HG03439 (cell line): ENCODE data around the gene CATSPERZ.

Source experiments
- ATAC-seq: cut with Tn5 transposase; IDR thresholded peaks from one replicate; pipeline ENCODE4 v1.9.1; 2021; ENCODE audit warnings: mild to moderate bottlenecking, moderate library complexity; ENCODE audit not compliant: unreplicated experiment

Gene CATSPERZ

GRCh38 chr11:64339286-64339685, 39.1 kb downstream of the CATSPERZ start:
- no peak for ATAC-seq

DNA sequence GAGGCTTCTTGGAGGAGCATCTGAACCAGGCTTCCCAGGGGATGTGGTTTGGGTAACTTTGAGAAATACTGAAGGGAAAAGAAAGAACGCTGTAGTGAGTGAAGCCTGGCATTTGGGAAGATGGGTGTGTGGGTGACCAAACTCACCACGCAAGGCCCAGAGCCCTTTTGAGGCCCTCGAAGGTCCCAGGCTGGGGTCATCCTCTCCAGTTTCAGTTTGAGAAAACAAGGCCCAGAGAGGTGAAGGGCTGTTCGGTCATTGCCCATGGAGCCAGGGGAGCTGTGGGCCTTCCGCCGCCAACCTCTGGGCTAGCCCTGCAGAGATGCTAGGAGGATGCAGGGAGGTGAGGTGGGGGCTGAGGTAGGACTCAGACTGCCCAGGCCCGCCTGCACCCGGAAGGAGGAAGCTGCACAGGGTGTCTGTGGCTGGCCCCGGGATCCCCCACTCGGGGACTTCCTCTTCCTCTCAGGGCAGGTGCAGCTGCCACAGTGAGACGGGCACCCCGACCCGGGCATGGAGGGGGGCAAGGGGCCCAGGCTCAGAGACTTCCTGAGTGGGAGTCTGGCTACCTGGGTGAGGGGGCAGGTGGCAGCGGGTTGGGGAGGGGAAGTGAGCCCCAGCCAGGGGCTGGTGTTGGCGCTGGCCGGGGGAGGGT, 39.7 kb downstream of the CATSPERZ start, which contains the start of gene CCDC88B:
CCDC88B (plus strand) TSS at position 451 of the 655 bp plus-strand sequence; CDS start at position 514, 63 bp downstream.
- ATAC-seq = peak; percentile 38

GRCh38 chr11:64340671-64341335, 40.6 kb downstream of the CATSPERZ start:
- ATAC-seq = peak; percentile 35

DNA sequence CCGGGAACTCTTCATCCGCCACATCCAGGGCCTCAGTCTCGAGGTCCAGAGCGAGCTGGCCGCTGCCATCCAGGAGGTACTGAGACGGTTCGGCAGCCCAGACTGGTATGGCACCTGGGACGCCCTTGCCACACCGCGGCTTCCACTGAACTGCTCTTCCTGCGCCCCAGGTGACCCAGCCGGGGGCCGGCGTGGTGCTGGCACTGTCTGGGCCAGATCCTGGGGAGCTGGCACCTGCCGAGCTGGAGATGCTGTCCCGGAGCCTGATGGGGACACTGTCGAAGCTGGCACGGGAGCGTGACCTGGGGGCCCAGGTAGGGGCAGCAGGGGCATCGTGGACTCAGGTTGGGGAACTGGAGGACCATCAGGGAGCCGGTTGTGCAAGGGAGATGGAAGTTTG, 41.3 kb downstream of the CATSPERZ start:
- ATAC-seq = no peak

- ATAC-seq = peak; percentile 39
Measured at GRCh38 chr11:64341851-64342791, 42.0 kb downstream of the CATSPERZ start.

DNA sequence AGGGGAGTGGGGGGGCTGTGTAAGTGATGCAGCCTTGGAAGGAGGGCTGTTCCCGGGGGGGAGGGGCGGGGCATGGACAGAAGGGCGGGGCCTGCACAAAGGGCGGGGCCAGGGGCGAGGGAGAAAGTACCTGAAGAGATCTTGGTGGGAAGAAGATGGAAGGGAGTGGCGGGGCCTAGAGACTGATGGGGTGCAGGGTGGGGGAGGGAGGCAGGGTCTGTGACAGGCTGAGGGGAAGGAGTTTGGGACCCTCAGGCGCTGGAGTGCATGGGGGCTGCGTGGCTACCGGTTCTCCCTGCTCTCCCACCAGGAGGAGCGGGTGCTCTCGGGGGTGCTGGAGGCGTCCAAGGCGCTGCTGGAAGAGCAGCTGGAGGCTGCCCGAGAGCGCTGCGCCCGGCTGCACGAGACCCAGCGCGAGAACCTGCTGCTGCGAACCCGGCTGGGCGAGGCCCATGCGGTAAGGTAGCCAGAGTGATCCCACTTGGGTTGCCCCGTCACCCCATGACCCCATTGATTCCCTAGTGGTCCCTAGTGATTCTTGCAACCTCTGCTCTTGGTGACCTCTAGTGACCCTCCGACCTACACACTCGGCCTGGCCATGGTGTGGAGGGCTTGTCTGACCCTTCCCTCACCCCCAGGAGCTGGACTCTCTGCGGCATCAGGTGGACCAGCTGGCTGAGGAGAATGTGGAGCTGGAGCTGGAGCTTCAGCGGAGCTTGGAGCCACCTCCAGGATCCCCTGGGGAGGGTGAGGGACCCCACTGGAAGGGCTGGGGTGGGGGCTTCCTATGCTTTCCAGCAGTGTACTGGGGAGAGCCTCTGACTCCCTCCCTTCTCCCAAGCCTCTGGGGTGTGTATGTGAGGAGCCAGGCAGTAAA, 42.9 kb downstream of the CATSPERZ start:
- ATAC-seq = no peak

- ATAC-seq = no peak
Measured at GRCh38 chr11:64343767-64344559, 43.8 kb downstream of the CATSPERZ start.

GRCh38 chr11:64344787-64345186, 44.6 kb downstream of the CATSPERZ start:
- ATAC-seq = no peak

DNA sequence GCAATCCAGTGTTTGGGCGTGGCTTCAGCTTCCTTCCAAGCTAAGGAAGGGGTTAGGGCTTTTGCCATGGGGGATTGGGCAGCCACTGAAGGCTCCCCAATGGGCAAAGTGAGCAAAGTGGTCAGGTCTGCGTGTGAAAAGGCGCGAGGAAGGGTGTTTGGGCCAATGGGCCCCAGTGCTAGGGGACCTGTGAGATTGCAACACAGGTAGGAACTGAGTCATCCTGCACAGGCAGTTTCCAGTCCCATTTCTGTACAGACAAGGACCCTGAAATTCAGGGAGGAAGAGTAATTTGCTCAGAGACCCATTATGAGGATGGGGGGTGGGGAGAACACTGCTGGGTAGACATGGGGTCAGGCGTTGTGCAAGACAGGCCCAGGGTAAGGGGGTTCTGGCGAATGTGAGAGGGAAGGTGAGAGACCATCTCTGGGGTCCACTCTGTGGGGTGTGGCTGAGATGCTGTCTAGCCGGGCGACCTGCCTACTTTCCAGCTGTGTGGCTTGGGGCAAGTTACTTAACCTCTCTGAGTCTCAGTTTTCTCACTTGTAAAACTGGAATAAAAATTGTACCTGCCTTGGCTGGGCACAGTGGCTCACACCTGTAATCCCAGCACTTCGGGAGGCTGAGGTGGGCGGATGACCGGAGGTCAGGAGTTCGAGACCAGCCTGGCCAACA, 47.2 kb downstream of the CATSPERZ start:
- ATAC-seq = no peak

GRCh38 chr11:64348383-64349024, 48.3 kb downstream of the CATSPERZ start:
- ATAC-seq = no peak

- ATAC-seq = no peak
Measured at GRCh38 chr11:64349025-64349387, 48.8 kb downstream of the CATSPERZ start.

DNA sequence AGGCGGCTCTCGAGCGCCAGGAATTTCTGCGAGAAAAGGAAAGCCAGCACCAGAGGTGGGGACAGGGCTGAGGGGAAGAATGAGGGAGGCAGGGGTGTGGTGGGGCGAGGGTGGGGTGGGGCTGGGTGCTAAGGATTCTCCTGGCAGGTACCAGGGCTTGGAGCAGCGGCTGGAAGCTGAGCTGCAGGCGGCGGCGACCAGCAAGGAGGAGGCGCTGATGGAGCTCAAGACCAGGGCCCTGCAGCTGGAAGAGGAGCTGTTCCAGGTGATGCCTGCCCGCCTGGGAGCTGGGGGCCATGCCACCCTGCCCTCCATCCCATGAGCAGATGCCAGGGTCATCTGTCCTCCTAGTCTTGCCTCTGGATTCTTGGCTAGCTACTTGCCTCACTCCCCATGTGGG, 49.2 kb downstream of the CATSPERZ start:
- ATAC-seq = no peak

DNA sequence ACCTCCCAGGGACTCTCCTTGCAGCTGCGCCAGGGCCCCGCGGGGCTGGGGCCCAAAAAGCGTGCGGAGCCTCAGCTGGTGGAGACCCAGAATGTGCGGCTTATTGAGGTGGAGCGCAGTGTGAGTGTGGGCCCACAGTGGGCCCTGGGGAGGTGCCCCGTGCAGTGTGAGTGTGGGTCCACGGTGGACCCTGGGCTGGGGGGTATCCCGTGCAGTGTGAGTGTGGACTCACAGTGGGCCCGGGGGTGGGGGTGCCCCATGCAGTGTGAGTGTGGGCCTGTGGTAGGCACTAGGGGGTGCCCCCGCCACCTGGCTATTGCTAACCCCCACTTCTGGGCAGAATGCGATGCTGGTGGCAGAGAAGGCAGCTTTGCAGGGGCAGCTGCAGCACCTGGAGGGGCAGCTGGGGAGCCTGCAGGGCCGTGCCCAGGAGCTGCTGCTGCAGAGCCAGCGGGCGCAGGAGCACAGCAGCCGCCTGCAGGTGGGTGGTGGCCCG, 51.0 kb downstream of the CATSPERZ start:
- ATAC-seq = no peak

GRCh38 chr11:64352099-64352994, 52.2 kb downstream of the CATSPERZ start:
- ATAC-seq = no peak

- no peak for ATAC-seq
Measured at GRCh38 chr11:64352995-64353714, 53.0 kb downstream of the CATSPERZ start.

GRCh38 chr11:64353715-64354506, 53.8 kb downstream of the CATSPERZ start:
- ATAC-seq = no peak
